Progenitor cell of endocrine pancreas (in vitro differentiated cells): ENCODE measurements around the gene APPL1. TPM values are rescaled to one million over a fixed set of nuclear protein-coding genes. Genes with fewer than 3 reads are reported as not detected.
"Not testable (repeated sequence)": the region's sequence is repeated elsewhere in the genome, so short reads cannot be mapped to it uniquely, and the experiment has no call there.

Source experiments
- DNase-seq: peaks from one replicate; pipeline ENCODE4 v3.0.0; 2021; ENCODE audit warnings: low spot score; ENCODE audit not compliant: unreplicated experiment
- H3K27ac Mint-ChIP-seq: 2 replicates; pipeline ENCODE4 v1.8.0; 2021; ENCODE audit warnings: mild to moderate bottlenecking, moderate library complexity, mixed read lengths
- H3K27me3 Mint-ChIP-seq: 2 replicates; pipeline ENCODE4 v1.8.0; 2021; ENCODE audit warnings: mixed read lengths
- H3K36me3 Mint-ChIP-seq: 2 replicates; pipeline ENCODE4 v1.8.0; 2022; ENCODE audit warnings: mixed read lengths; ENCODE audit not compliant: insufficient read depth
- H3K4me1 Mint-ChIP-seq: 2 replicates; pipeline ENCODE4 v1.8.0; 2021; ENCODE audit warnings: low read depth, mixed read lengths
- H3K4me3 Mint-ChIP-seq: 2 replicates; pipeline ENCODE4 v1.8.0; 2021; ENCODE audit warnings: low read depth, mild to moderate bottlenecking, moderate library complexity, mixed read lengths
- H3K9me3 Mint-ChIP-seq: 2 replicates; pipeline ENCODE4 v1.8.0; 2021; ENCODE audit warnings: low read depth, mixed read lengths
- total RNA-seq: library from RNA; stranded (reverse); gene quantifications from 2 replicates; pipeline ENCODE4 v1.2.1, GENCODE V29; 2021
- TF ChIP-seq, protein P1 (sequence below): fragments of 200-600 bp; sonication (generic); IDR thresholded peaks from one replicate; pipeline ENCODE4 v1.5.0; 2021; ENCODE audit warnings: antibody characterized with exemption, mild to moderate bottlenecking; ENCODE audit not compliant: unreplicated experiment

Gene APPL1
- total RNA-seq, 1 donor from 2014 or later: 37.3 TPM

DNA sequence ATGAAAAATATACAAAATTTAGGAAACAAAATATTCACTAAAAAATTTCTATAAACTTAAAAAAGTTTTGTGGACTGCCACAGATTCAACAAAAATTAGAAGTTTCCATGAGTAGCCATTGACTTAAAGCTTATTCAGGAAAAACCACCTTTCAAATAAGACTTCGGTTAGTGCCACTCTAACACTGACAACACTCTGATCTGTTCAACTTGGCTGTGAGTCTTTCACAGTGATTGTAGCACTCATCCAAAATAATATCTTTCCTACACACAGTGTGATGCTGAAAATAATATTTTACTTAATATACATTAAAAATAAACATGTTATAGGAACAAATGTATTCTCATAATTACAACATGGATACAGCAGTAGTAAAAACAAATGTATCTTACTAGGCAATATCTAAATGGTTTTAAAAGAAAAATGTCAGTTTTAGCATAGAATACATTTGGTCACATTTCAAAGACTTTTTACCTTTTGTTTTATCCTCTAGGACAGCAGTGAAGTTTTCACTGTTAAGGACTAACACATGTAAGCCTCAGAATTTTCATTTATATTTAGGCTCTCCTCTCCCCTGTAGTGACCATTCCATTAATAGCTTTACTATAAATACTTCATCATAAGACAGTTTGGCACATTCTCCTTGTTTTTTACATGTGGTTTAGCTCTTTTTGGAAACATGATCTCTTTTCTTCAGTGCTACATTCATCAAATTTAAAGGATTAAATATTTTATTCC, 64.8 kb downstream of the APPL1 start, which contains the start of gene ASB14:
Gene ASB14 (minus strand): TSS at position 527 of the 738 bp plus-strand sequence. CDS start 652 bp downstream, outside the sequence.
- no peak for DNase-seq
- Mint-ChIP-seq H3K4me1 (no peaks in the 10 kb centered on the region), H3K27ac (no peak within 1 kb of the TSS), H3K4me3 (no peak within 1 kb of the TSS), H3K36me3 (no peaks in the 10 kb centered on the region), H3K27me3 (no peaks in the 10 kb centered on the region), H3K9me3 (no peaks in the 10 kb centered on the region)
- TF ChIP-seq, protein P1, sequence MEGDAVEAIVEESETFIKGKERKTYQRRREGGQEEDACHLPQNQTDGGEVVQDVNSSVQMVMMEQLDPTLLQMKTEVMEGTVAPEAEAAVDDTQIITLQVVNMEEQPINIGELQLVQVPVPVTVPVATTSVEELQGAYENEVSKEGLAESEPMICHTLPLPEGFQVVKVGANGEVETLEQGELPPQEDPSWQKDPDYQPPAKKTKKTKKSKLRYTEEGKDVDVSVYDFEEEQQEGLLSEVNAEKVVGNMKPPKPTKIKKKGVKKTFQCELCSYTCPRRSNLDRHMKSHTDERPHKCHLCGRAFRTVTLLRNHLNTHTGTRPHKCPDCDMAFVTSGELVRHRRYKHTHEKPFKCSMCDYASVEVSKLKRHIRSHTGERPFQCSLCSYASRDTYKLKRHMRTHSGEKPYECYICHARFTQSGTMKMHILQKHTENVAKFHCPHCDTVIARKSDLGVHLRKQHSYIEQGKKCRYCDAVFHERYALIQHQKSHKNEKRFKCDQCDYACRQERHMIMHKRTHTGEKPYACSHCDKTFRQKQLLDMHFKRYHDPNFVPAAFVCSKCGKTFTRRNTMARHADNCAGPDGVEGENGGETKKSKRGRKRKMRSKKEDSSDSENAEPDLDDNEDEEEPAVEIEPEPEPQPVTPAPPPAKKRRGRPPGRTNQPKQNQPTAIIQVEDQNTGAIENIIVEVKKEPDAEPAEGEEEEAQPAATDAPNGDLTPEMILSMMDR: no peak

DNA sequence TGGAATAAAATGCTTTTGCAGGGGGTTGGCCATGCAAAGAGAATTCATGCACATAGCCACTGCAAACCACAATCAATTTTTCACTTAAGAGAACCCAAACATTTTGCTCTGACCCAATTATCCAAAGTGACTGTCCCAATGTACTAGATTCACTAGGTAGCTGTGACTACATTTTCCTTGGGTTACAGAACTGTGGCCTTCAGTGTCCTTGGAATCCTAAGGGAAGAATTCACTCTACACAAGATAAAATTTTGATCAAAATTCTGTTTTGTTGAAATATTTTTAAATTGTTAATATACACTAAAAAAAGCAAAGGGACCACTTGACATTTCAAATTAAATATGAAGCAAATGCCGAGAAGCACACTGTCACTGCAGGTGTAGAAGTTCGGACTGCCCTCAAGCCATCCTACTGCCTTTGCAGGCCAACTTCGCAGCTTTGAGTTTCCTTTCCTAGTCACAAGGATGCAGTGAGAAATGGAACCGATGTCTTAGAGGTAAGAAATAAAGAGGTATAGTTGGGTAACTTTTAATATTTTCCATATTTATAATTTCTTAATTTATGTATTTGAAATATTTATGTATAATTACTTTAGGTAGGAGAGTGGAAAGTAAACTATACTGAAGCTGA, 65.5 kb downstream of the APPL1 start:
- Mint-ChIP-seq H3K4me3 (no peak overlapping the region), H3K9me3 (no peaks in the 10 kb centered on the region), H3K36me3 (no peaks in the 10 kb centered on the region), H3K4me1 (no peaks in the 10 kb centered on the region), H3K27me3 (peaks cover 2% of the 10 kb centered on the region), H3K27ac (no peak overlapping the region)
- TF ChIP-seq, protein P1: no peak
- DNase-seq: no peak

DNA sequence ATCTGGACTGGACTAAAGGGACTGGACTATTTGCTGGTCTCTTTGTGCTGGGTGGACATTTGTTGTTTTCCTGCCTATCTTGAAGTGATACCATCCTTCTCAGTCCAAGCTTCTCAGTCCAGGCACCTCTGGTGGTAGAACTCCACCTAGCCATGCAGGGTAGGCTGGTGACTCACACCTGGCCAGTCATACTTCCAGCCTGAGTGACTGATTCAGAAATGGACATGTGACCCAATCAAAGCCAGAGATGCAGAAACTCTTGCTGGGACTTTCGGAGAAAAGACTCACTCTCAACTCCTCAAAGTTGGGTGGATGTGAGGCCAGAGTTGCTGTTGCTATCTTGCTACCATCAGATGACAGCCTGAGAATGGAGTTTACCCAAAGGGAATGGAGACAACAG, 70.5 kb downstream of the APPL1 start:
- H3K4me1 Mint-ChIP-seq: no peaks in the 10 kb centered on the region
- no peaks in the 10 kb centered on the region for H3K9me3 Mint-ChIP-seq
- H3K36me3 Mint-ChIP-seq: no peaks in the 10 kb centered on the region
- no peak overlapping the region for H3K27ac Mint-ChIP-seq
- peaks cover 7% of the 10 kb centered on the region for H3K27me3 Mint-ChIP-seq
- no peak overlapping the region for H3K4me3 Mint-ChIP-seq
- TF ChIP-seq, protein P1: no peak
- no peak for DNase-seq

DNA sequence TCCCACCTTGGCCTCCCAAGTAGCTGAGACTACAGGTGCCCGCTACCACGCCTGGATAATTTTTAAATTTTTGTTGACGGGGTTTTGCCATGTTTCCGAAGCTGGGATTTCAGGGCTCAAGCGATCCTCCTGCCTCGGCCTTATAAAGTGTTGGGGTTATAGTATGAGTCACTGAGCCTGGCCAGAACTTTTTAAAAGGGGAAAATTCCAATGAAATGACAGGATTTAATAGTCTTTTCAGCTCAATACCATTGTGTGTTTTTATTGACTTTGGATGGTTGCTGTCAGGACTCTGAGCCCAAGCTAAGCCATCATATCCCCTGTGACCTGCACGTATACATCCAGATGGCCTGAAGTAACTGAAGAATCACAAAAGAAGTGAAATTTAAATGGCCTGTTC, 76.0 kb downstream of the APPL1 start:
- H3K36me3 Mint-ChIP-seq, H3K9me3 Mint-ChIP-seq, DNase-seq, H3K4me3 Mint-ChIP-seq, H3K27ac Mint-ChIP-seq, H3K4me1 Mint-ChIP-seq: not testable (repeated sequence)
- peaks cover 11% of the 10 kb centered on the region for H3K27me3 Mint-ChIP-seq

DNA sequence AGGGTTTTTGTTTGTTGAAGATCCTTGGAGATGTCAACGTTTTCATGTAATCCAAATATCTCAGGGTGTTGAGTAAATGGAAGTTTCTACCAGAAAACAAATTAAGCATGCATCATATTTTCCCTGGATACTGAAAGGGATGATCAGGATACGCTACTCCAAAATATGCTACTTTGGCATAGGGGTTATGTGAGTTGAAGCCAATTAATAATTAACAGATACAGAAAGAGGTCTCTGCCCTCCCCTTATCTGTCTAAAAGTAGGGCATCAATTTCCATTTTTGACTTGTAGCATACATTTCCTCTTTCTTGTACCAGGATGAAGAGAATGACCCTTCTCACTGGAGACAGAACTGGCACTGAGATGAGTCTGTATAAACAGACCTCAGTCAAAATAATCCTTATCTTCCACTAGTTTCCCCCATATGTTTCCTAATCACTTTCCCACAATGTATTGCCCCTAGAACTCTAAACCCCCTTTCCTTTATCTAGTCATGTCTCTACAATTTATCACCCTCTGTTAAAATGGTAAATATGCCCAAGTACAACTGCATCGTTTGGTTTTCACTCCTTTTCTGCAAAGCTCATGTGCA, 82.3 kb downstream of the APPL1 start:
- no peak overlapping the region for H3K27ac Mint-ChIP-seq
- no peak overlapping the region for H3K4me3 Mint-ChIP-seq
- H3K27me3 Mint-ChIP-seq: peaks cover 7% of the 10 kb centered on the region

More for the DNA sequence above, 82.3 kb downstream of the APPL1 start:
- H3K4me1 Mint-ChIP-seq: peaks cover 5% of the 10 kb centered on the region
- DNase-seq: no peak
- no peaks in the 10 kb centered on the region for H3K36me3 Mint-ChIP-seq
- TF ChIP-seq, protein P1: no peak
- H3K9me3 Mint-ChIP-seq: no peaks in the 10 kb centered on the region
